Endodermal cell (in vitro differentiated cells): Measurements from ENCODE around the gene CRACDL. TPM values are rescaled to one million over a fixed set of nuclear protein-coding genes. Genes with fewer than 3 reads are reported as not detected.

ENCODE experiments used
- DNase-seq: peaks from one replicate; pipeline ENCODE4 v3.0.0-alpha.2; 2017
- H3K27ac ChIP-seq: 2 replicates; pipeline ENCODE4 v1.5.1; 2013; ENCODE audit warnings: mild to moderate bottlenecking, low read depth, low read length, moderate library complexity
- H3K27me3 ChIP-seq: 2 replicates; pipeline ENCODE4 v1.6.1; 2013; ENCODE audit warnings: mild to moderate bottlenecking, low read length, moderate library complexity; ENCODE audit not compliant: insufficient read depth, control insufficient read depth, poor library complexity, severe bottlenecking
- H3K36me3 ChIP-seq: 2 replicates; pipeline ENCODE4 v1.7.0; 2013; ENCODE audit warnings: mild to moderate bottlenecking, low read length, moderate library complexity; ENCODE audit not compliant: control insufficient read depth, insufficient read depth
- H3K4me1 ChIP-seq: one replicate; pipeline ENCODE4 v1.7.0; 2013; ENCODE audit warnings: low read length; ENCODE audit not compliant: control insufficient read depth, insufficient read depth
- H3K4me3 ChIP-seq: 2 replicates; pipeline ENCODE4 v1.5.1; 2013; ENCODE audit warnings: mild to moderate bottlenecking, low read length, moderate library complexity
- H3K9ac ChIP-seq: 2 replicates; pipeline ENCODE4 v1.6.1; 2013; ENCODE audit warnings: mild to moderate bottlenecking, low read length, moderate library complexity; ENCODE audit not compliant: poor library complexity, severe bottlenecking; ENCODE audit errors: extremely low read depth
- H3K9me3 ChIP-seq: 2 replicates; pipeline ENCODE4 v1.6.1; 2013; ENCODE audit warnings: mild to moderate bottlenecking, low read length, moderate library complexity; ENCODE audit not compliant: control insufficient read depth
- H3K27ac Mint-ChIP-seq: 2 replicates; pipeline ENCODE4 v1.8.0; 2020; ENCODE audit warnings: mixed read lengths
- H3K27me3 Mint-ChIP-seq: 2 replicates; pipeline ENCODE4 v1.8.0; 2021; ENCODE audit warnings: mild to moderate bottlenecking, mixed read lengths; ENCODE audit not compliant: insufficient read depth
- H3K36me3 Mint-ChIP-seq: 2 replicates; pipeline ENCODE4 v1.8.0; 2020; ENCODE audit warnings: low read depth, mixed read lengths
- H3K4me1 Mint-ChIP-seq: 2 replicates; pipeline ENCODE4 v1.8.0; 2020; ENCODE audit warnings: mixed read lengths
- H3K4me3 Mint-ChIP-seq: 2 replicates; pipeline ENCODE4 v1.8.0; 2020; ENCODE audit warnings: mild to moderate bottlenecking, moderate library complexity, mixed read lengths
- H3K9me3 Mint-ChIP-seq: 2 replicates; pipeline ENCODE4 v1.8.0; 2020; ENCODE audit warnings: mild to moderate bottlenecking, mixed read lengths
- WGBS, 2 experiments: methylation state at CpG; one replicate each; pipeline versions ENCODE4 v1.1.5 to v1.1.7; 2013; ENCODE audit warnings: missing lambda C conversion rate in 2 of 2, mixed read lengths in 1 of 2; ENCODE audit not compliant: insufficient coverage in 1 of 2, insufficient read length in 1 of 2; 5-methylcytosine and 5-hydroxymethylcytosine counted together
- total RNA-seq, 2 donors: library from RNA; stranded (reverse); fragmentation: NEBNext Ultra II Directional in 1 of 2; extraction: Animal tissue kit (Norgen Biotek cat#: 25700) in 1 of 2; gene quantifications; 2 replicates in 1 of 2; 3 replicates in 1 of 2; pipeline ENCODE4 v1.2.1, GENCODE V29; 2021
- TF ChIP-seq, protein P1 (sequence below): fragments of 200-600 bp; sonication (generic); conservative IDR thresholded peaks from 2 replicates; pipeline ENCODE4 v1.5.0; 2021; ENCODE audit warnings: antibody characterized with exemption, mild to moderate bottlenecking

CRACDL gene
- total RNA-seq, 2 donors from 2014 or later: 0.26 to 0.31 TPM

DNA sequence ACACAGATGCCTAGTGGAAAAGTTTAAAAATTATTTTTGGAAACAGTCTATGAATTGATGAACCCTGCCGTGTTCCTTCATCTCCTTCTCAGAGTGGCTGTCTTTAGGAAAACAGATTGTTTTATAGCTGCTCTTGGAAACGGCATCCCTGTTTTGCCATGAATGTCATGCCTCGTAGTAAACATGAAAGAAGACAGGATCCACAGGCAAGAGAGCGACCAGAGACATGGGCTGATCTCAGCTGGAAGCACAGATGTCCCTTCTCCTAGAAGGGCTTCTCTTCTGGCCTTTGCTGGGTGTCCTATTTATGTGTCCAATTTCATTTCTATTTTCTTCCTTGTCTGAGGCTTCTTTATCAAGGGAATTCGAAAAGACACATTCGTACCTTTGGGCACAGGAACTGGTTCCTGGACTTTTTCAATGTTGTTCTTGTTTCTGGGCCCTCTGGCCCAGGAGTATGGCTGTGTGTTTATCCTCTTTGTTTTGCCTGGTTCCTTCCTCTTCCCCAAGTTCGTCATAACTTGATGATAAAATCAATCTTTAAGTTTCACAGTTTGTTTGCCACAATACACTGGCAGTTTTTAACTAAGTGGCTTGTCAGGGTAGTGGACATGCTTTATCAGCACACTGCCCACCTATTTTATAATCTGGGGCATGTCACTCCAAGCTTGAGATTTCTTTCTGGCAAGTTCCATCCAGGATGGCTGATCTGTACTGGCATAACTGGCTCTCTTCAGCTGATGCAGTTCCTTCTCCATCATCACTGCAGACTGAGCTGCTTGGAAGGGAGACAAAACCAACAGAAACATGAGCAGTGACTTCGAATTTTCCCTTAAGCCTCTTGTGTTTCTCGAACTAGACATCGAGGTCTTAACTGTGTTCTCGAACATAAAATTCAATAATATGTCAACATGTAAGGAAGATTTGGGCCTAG, 141.9 kb downstream of the CRACDL start:
- Histone ChIP-seq H3K4me1 (no peaks in the 10 kb centered on the region), H3K9me3 (no peaks in the 10 kb centered on the region), H3K36me3 (no peaks in the 10 kb centered on the region), H3K27ac (no peak overlapping the region), H3K27me3 (no peaks in the 10 kb centered on the region), H3K4me3 (no peak overlapping the region), H3K9ac (no peak overlapping the region)
- Mint-ChIP-seq H3K27me3 (peaks cover 4% of the 10 kb centered on the region), H3K36me3 (no peaks in the 10 kb centered on the region), H3K4me3 (no peak overlapping the region), H3K27ac (no peak overlapping the region), H3K4me1 (no peaks in the 10 kb centered on the region), H3K9me3 (no peaks in the 10 kb centered on the region)
- WGBS, 2 experiments: 90 to 91% methylated on average over 10 to 11 of the region's 11 CpGs
- no peak for DNase-seq
- TF ChIP-seq, protein P1, sequence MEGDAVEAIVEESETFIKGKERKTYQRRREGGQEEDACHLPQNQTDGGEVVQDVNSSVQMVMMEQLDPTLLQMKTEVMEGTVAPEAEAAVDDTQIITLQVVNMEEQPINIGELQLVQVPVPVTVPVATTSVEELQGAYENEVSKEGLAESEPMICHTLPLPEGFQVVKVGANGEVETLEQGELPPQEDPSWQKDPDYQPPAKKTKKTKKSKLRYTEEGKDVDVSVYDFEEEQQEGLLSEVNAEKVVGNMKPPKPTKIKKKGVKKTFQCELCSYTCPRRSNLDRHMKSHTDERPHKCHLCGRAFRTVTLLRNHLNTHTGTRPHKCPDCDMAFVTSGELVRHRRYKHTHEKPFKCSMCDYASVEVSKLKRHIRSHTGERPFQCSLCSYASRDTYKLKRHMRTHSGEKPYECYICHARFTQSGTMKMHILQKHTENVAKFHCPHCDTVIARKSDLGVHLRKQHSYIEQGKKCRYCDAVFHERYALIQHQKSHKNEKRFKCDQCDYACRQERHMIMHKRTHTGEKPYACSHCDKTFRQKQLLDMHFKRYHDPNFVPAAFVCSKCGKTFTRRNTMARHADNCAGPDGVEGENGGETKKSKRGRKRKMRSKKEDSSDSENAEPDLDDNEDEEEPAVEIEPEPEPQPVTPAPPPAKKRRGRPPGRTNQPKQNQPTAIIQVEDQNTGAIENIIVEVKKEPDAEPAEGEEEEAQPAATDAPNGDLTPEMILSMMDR: no peak

DNA sequence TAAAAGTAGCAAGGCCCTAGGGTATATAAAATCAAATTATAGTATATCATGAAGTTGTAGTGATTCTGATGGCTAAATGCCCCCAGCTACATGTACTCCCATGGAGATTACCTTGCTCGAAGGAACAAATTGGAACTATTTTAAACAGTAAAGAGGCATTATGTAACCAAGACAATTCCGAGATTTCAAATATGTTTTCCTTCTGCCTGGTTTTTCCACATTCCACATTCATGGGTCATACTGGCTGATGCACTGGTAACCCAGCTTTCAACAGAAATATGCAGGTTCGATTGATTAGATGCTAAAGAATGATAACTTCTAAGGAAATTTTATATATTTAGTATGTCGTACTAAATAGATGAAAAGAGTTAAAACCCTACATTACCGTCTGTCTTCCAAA, 142.8 kb downstream of the CRACDL start:
- no peaks in the 10 kb centered on the region for H3K27me3 ChIP-seq
- TF ChIP-seq, protein P1: no peak
- no peaks in the 10 kb centered on the region for H3K9me3 ChIP-seq
- H3K9ac ChIP-seq: no peak overlapping the region
- H3K4me1 Mint-ChIP-seq: no peaks in the 10 kb centered on the region
- no peak overlapping the region for H3K4me3 Mint-ChIP-seq
- H3K9me3 Mint-ChIP-seq: no peaks in the 10 kb centered on the region
- DNase-seq: no peak
- H3K27ac Mint-ChIP-seq: no peak overlapping the region
- H3K4me3 ChIP-seq: no peak overlapping the region
- H3K36me3 Mint-ChIP-seq: no peaks in the 10 kb centered on the region
- no peaks in the 10 kb centered on the region for H3K36me3 ChIP-seq
- no peak overlapping the region for H3K27ac ChIP-seq
- 83 to 86% methylated on average over 1 to 4 of the region's 5 CpGs for WGBS, 2 experiments
- H3K4me1 ChIP-seq: no peaks in the 10 kb centered on the region
- no peaks in the 10 kb centered on the region for H3K27me3 Mint-ChIP-seq

- H3K27me3 Mint-ChIP-seq: no peaks in the 10 kb centered on the region
- 95 to 97% methylated on average over 5 to 6 of the region's 6 CpGs for WGBS, 2 experiments
Measured at GRCh38 chr2:98790221-98790620, 145.8 kb downstream of the CRACDL start.

More at GRCh38 chr2:98790221-98790620, 145.8 kb downstream of the CRACDL start:
- Histone ChIP-seq H3K9me3 (no peaks in the 10 kb centered on the region), H3K27me3 (no peaks in the 10 kb centered on the region), H3K9ac (no peak overlapping the region), H3K27ac (no peak overlapping the region), H3K4me1 (no peaks in the 10 kb centered on the region), H3K36me3 (no peaks in the 10 kb centered on the region), H3K4me3 (no peak overlapping the region)
- Mint-ChIP-seq H3K36me3 (no peaks in the 10 kb centered on the region), H3K9me3 (no peaks in the 10 kb centered on the region), H3K27ac (no peak overlapping the region), H3K4me3 (no peak overlapping the region), H3K4me1 (peaks cover 6% of the 10 kb centered on the region)
- TF ChIP-seq, protein P1: no peak
- no peak for DNase-seq
